NCI-H774 (cell line): ENCODE results near the gene ZBTB33.

ENCODE experiments used
- DNase-seq: peaks from one replicate; lab custom pipeline; 2025; lab: John Stamatoyannopoulos, UW

ZBTB33 gene

GRCh38 chrX:120264341-120264740 is 13.7 kb downstream of the ZBTB33 start:
- no peak for DNase-seq

- no peak for DNase-seq
Observed at GRCh38 chrX:120269373-120270035, 18.9 kb downstream of the ZBTB33 start.

- DNase-seq = no peak
Observed at GRCh38 chrX:120270567-120270966, 20.0 kb downstream of the ZBTB33 start.

GRCh38 chrX:120271218-120271617 is 20.6 kb downstream of the ZBTB33 start:
- no peak for DNase-seq

GRCh38 chrX:120274145-120274544 is 23.5 kb downstream of the ZBTB33 start:
- no peak for DNase-seq

GRCh38 chrX:120274958-120275357 is 24.3 kb downstream of the ZBTB33 start:
- DNase-seq = no peak

- no peak for DNase-seq
Observed at GRCh38 chrX:120281021-120281624, 30.5 kb downstream of the ZBTB33 start.

GRCh38 chrX:120281761-120282160 is 31.1 kb downstream of the ZBTB33 start:
- no peak for DNase-seq

GRCh38 chrX:120282697-120283096 is 32.1 kb downstream of the ZBTB33 start:
- no peak for DNase-seq

- DNase-seq = no peak
Observed at GRCh38 chrX:120286733-120287512, 36.3 kb downstream of the ZBTB33 start.

- DNase-seq = no peak
Observed at GRCh38 chrX:120287513-120288112, 37.0 kb downstream of the ZBTB33 start.

- no peak for DNase-seq
Observed at GRCh38 chrX:120290107-120290506, 39.5 kb downstream of the ZBTB33 start.

GRCh38 chrX:120291211-120291610 is 40.6 kb downstream of the ZBTB33 start:
- DNase-seq = no peak

- DNase-seq = no peak
Observed at GRCh38 chrX:120293015-120293414, 42.4 kb downstream of the ZBTB33 start.

- no peak for DNase-seq
Observed at GRCh38 chrX:120294651-120295050, 44.0 kb downstream of the ZBTB33 start.

GRCh38 chrX:120297923-120298322 is 47.3 kb downstream of the ZBTB33 start:
- DNase-seq = no peak

- no peak for DNase-seq
Observed at GRCh38 chrX:120299928-120300327, 49.3 kb downstream of the ZBTB33 start.

GRCh38 chrX:120301497-120301896 is 50.9 kb downstream of the ZBTB33 start:
- no peak for DNase-seq

- DNase-seq = no peak
Observed at GRCh38 chrX:120301960-120302359, 51.3 kb downstream of the ZBTB33 start.

GRCh38 chrX:120302434-120302833 is 51.8 kb downstream of the ZBTB33 start:
- peak; percentile 43 for DNase-seq

- DNase-seq = no peak
Observed at GRCh38 chrX:120304256-120304655, 53.6 kb downstream of the ZBTB33 start.

- no peak for DNase-seq
Observed at GRCh38 chrX:120305531-120306141, 55.0 kb downstream of the ZBTB33 start.
